ENCODE results near the gene TMEM191C. TPM values are rescaled to one million over a fixed set of nuclear protein-coding genes. Genes with fewer than 3 reads are reported as not detected.

TMEM191C gene
- total RNA-seq, 4 donors from 2014 or later = 0.51 to 3.1 (median 1.3) TPM; not detected in 1

DNA sequence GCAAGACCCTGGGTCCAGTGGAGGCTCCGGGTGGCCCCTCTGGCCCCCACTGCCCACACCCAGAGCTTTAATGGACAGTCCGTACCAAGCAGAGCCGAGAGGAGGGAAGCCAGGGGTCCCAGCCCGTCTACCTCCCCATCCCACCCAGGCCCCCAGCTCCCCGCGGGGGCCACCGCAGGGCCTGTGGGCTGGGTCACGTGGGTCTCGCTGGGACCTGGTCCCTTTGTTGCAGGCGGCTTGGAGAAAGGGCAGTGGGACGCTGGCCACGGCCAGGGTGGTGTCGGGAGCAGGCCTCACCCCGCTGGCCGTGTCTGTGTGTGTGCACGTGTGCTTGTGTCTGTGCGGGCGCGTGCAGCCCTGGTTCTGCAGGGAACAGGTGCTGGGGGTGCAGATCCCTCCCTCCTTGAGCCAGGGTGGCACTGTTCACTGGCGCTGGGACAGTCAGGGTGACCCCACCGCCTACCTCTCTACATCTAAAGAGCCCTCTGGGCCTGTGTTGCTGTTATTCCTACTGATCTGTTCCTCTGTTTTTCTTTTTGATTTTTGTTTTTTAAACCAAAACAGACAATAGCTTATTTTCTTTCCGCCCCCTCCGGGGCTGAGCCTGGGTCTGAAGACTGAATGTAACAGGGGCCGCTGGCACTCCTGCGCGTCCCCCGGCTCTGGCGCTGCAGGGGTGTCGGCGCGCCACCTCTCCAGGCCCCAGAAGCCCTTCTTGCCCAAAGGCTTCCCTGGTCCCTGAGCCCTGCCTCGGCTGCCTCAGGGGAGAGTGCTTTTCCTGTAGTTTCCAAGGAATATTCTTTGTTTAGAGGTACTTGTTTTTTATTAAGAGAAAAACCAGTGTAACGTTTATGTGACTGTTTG, 20.1 kb upstream of the TMEM191C start:
- TF ChIP-seq, protein P1, sequence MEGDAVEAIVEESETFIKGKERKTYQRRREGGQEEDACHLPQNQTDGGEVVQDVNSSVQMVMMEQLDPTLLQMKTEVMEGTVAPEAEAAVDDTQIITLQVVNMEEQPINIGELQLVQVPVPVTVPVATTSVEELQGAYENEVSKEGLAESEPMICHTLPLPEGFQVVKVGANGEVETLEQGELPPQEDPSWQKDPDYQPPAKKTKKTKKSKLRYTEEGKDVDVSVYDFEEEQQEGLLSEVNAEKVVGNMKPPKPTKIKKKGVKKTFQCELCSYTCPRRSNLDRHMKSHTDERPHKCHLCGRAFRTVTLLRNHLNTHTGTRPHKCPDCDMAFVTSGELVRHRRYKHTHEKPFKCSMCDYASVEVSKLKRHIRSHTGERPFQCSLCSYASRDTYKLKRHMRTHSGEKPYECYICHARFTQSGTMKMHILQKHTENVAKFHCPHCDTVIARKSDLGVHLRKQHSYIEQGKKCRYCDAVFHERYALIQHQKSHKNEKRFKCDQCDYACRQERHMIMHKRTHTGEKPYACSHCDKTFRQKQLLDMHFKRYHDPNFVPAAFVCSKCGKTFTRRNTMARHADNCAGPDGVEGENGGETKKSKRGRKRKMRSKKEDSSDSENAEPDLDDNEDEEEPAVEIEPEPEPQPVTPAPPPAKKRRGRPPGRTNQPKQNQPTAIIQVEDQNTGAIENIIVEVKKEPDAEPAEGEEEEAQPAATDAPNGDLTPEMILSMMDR (IDR thresholded peaks at IDR 0.05; ENCODE audit: low read depth) = no peak

DNA sequence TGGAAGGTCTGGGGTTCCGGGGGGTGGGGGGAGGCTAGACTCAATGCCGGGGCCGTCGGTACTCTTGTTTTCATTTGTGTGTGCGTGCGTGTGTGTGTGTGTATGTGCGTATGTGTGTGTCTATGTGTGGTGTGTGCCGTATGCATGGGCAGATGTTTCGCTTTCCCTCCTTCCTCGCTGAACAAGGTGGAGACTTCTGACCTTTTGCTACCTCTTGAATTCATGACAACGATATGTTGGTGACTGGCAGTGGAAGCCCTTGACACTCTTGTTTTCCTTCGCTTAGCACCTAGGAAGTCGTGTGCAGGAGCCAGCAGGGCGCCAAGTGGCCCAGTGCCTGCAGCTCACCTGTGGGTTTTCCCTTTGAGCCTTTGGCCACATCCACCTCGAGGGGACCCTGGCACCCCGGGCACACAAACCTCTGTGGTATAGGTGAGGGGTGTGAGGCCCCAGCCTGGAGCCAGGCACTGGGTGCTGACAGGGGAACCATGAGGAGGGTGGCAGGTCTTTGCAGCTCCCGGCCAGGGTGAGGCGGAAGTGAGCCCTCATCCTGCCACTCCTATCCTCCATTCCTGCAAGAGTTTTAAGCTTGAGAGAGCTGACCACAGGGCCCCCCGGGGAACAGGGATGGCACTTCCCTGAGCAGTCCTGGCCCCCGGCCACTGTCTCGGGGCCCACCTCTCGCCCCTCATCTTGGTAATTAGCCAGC, 19.3 kb upstream of the TMEM191C start:
- TF ChIP-seq, protein P1 (IDR thresholded peaks at IDR 0.05; ENCODE audit: low read depth) = no peak

DNA sequence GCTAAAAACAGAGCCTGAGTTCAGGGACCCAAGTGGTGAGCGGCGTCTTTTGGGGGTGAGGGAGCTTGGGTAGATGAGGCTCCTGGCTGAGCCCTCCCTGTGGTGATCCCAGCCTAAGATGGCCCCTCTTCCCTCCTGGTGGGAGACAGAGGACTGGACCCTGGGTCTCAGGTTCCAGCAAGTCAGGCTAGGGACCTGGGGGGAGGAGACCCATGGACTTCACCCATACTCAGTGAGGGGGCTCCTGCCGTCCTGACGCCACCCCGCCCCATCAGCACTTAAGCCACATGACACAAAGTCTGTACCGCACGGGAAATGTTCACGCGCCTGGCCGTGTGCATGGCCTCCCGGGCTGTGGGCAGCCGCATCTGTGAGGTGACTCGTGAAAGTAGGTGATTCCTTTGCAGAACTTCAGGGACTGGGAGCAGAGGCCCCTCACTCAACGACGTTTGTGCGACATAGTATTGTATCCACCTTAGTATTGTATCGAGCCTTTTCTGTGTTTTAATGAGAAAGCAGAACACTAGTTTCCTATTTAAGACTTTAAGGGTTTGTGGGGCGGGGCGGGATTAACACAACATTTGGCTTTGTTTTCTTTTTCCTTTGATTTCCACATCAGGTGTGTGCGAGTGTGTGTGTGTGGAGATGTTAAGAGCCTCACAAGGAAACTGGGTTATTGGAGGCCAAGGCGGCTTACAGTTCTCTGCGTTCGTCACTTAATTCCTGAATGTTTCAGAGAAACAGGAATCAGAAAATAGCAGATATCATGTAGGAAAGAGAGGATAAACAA, 18.4 kb upstream of the TMEM191C start:
- TF ChIP-seq, protein P1 (IDR thresholded peaks at IDR 0.05; ENCODE audit: low read depth) = no peak

DNA sequence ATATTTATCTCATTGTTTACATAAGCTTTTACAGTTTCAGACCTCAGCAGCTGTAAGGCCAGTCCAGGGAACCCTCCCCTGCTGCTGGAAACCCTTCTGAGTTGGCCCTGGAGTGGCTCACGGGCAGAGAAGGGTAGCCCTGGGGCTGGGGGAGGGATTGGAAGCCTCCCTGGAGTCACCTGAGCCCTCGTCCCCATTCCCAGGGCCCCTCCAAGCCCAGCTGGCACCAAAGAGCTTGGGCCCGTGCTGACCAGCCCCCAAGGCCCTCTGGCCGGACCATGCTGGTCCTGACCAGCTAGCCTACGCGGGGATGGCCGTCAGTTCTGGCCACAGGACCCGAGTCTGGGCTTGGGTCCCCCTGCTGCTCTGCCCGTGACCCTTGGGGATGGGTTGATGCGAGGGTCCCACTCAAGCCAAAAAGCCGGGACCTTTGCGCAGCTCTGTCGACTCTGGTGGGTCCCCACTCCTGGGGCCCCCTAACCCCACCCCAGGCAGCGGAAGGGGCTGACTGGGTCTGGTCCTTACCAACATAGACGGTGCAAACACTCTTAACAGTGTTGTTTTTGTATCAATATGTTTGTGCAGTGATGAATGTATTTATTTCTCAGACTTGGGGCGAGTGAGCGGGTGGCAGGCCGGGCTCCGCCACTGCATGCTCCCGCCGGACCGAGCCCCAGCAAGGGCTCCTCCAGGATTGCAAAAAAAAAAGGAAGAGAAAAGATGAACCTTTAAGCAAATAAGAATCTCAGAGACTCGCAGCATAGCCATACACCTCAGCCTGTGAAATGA, 17.5 kb upstream of the TMEM191C start:
- TF ChIP-seq, protein P1 (IDR thresholded peaks at IDR 0.05; ENCODE audit: low read depth) = no peak

DNA sequence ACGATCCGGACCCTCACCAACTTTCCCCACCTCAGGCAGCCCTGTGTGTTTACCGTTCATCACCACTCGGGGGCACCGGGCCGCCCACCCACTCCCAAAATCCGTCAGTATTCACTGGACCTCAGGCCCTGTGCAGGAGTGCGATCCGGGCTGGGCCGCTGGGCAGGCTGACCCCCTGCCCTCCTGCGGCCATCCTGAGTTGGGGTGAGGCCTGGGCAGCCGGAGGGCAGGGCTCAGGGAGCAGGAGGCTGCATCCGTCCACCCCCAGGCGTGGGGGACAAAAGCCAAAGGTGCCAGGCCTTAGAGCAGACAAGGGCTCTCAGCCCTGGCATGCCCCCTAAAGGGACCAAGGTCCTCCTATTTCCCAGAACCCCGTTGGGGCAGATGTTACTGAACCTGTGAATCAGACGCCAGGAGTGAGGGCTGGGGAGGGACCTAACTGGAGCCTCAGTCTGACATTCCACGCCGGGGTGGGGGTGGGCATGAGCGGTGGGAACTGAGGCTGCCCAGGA, 16.8 kb upstream of the TMEM191C start:
- TF ChIP-seq, protein P1 (IDR thresholded peaks at IDR 0.05; ENCODE audit: low read depth) = no peak

DNA sequence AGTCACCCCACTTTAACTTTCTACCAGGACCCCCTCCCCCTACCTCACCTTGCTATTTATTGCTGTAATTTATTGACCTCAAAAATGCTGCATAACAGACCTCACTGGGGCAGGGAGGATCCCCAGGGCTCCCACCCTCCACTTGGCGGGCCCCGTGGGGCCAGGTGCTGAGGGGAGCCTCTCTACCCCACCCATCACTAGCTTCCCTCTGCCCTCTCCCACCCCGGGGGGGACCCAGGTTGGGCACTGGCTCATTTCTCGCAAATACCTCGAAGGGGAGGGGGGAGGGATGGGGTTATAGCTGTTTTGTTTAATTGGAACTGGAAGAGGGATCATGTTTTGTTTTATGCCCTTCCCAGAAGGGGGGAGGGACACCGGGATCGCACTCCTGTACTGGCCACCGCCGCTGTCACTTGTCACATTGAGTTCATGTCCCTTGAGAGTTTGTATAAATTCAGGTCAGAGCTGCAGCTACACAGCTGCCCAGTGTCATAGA, 16.3 kb upstream of the TMEM191C start:
- TF ChIP-seq, protein P1 (IDR thresholded peaks at IDR 0.05; ENCODE audit: low read depth) = no peak

Measured in subcutaneous adipose tissue (tissue), 4 donors.